Caco-2 (cell line): ENCODE data around the gene MFAP1. TPM values are rescaled to one million over a fixed set of nuclear protein-coding genes. Genes with fewer than 3 reads are reported as not detected.

Experiments used
- BruUV-seq: library from RNA; stranded (reverse); fragments of 400-500 nt; replicated peaks from 2 replicates; lab custom pipeline; 2021; lab: Mats Ljungman, UMichigan
- CTCF ChIA-PET: fragments of 300-600 bp; sonication (Branson Sonifier 250); formaldehyde crosslinking; loops from one replicate; lab custom pipeline; 2022; ENCODE audit warnings: antibody characterized with exemption; lab: Charles Lee
- POLR2A ChIA-PET: fragments of 300-600 bp; sonication (Branson Sonifier 250); formaldehyde crosslinking; loops from one replicate; lab custom pipeline; 2022; ENCODE audit warnings: antibody characterized with exemption; lab: Charles Lee
- DNase-seq, 2 experiments: peaks; one replicate each; pipeline versions ENCODE4 v3.0.0 to v3.0.0-alpha.2; 2020 to 2022
- H3K27me3 ChIP-seq: replicated peaks from 2 replicates; pipeline ENCODE4 v1.6.0; 2011; ENCODE audit warnings: low read length; ENCODE audit not compliant: control insufficient read depth, insufficient read depth
- H3K36me3 ChIP-seq: 2 replicates; pipeline ENCODE4 v1.5.1; 2011; ENCODE audit warnings: low read length; ENCODE audit not compliant: control insufficient read depth, insufficient read depth
- H3K4me1 ChIP-seq: fragments of 250-450 bp; sonication (Bioruptor Pico); 2 replicates; pipeline ENCODE4 v1.5.1; 2020; ENCODE audit warnings: mild to moderate bottlenecking
- H3K4me3 ChIP-seq: 2 replicates; pipeline ENCODE4 v1.5.1; 2011; ENCODE audit warnings: low read depth, mild to moderate bottlenecking, control low read depth, low read length
- H3K9me3 ChIP-seq: fragments of 250-450 bp; sonication (Bioruptor Pico); 2 replicates; pipeline ENCODE4 v1.5.1; 2020; ENCODE audit warnings: mild to moderate bottlenecking, moderate library complexity
- H3K27ac Mint-ChIP-seq: one replicate; pipeline ENCODE4 v1.8.0; 2022; ENCODE audit warnings: mixed read lengths; ENCODE audit not compliant: unreplicated experiment
- H3K27me3 Mint-ChIP-seq: one replicate; pipeline ENCODE4 v1.8.0; 2022; ENCODE audit warnings: mixed read lengths; ENCODE audit not compliant: insufficient read depth, unreplicated experiment
- H3K36me3 Mint-ChIP-seq: one replicate; pipeline ENCODE4 v1.8.0; 2022; ENCODE audit warnings: mild to moderate bottlenecking, mixed read lengths; ENCODE audit not compliant: insufficient read depth, unreplicated experiment
- H3K4me1 Mint-ChIP-seq: one replicate; pipeline ENCODE4 v1.8.0; 2022; ENCODE audit warnings: low read depth, mixed read lengths; ENCODE audit not compliant: unreplicated experiment
- H3K4me3 Mint-ChIP-seq: one replicate; pipeline ENCODE4 v1.8.0; 2022; ENCODE audit warnings: mild to moderate bottlenecking, moderate library complexity, mixed read lengths; ENCODE audit not compliant: unreplicated experiment
- H3K9me3 Mint-ChIP-seq: one replicate; pipeline ENCODE4 v1.8.0; 2022; ENCODE audit warnings: mixed read lengths; ENCODE audit not compliant: unreplicated experiment
- intact Hi-C: fragments of 100-400 bp; cut with micrococcal nuclease; formaldehyde crosslinking; loops from one replicate; pipeline ENCODE4 v1.10.0; 2022; ENCODE audit not compliant: unreplicated experiment
- total RNA-seq: library from RNA; stranded (reverse); gene quantifications from 2 replicates; pipeline ENCODE4 v1.2.3, GENCODE V29; 2022
- TF ChIP-seq, protein P1 (sequence below), 2 experiments: fragments of 200-600 bp in 1 of 2; IDR thresholded peaks; 1 replicate in 1 of 2; 2 replicates in 1 of 2; pipeline versions ENCODE4 v1.5.1 to v1.8.0; 2011 to 2022; ENCODE audit warnings: antibody characterized with exemption in 1 of 2, control low read depth in 1 of 2, inconsistent platforms in 1 of 2, low read depth in 1 of 2, low read length in 1 of 2, mild to moderate bottlenecking in 1 of 2, moderate library complexity in 1 of 2; ENCODE audit not compliant: insufficient read depth in 1 of 2, severe bottlenecking in 1 of 2, unreplicated experiment in 1 of 2

Gene MFAP1
- total RNA-seq, 1 experiment from 2014 or later, result 37.1 TPM

DNA sequence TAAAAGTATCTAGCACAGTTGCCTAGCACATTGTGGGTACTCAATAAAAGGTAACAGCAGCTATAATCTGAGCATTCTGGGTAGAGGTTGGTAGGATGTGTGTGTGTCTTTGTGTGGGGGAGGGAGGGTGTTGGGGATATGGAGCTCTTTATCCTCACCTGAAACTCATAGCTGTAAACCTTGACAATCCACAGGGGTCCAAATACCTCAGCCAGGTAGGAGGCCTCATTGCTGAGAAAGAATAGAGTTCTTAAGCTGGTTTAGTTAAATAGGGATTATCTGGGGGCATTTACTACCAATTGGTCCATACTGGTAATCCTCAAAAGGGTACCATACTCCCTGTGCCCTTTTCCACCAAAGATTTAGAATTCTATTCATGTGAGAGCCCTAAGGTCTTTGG, 28.5 kb downstream of the MFAP1 start:
- ChIA-PET CTCF (no interaction called here), POLR2A (interaction anchor here (0.6 kb wide), 2 partner anchors 26 to 393 kb away, joined by 3 read pairs; no protein-coding TSS in a partner anchor)
- Mint-ChIP-seq H3K4me1 (peaks cover 29% of the 10 kb centered on the region), H3K36me3 (peaks cover 74% of the 10 kb centered on the region), H3K27me3 (no peaks in the 10 kb centered on the region), H3K27ac (no peak overlapping the region), H3K9me3 (no peaks in the 10 kb centered on the region), H3K4me3 (no peak overlapping the region)
- H3K4me3 ChIP-seq, result no peak overlapping the region
- peaks cover 9% of the 10 kb centered on the region for H3K36me3 ChIP-seq
- peaks cover 24% of the 10 kb centered on the region for H3K4me1 ChIP-seq
- H3K27me3 ChIP-seq, result no peaks in the 10 kb centered on the region
- no peaks in the 10 kb centered on the region for H3K9me3 ChIP-seq
- TF ChIP-seq, protein P1, sequence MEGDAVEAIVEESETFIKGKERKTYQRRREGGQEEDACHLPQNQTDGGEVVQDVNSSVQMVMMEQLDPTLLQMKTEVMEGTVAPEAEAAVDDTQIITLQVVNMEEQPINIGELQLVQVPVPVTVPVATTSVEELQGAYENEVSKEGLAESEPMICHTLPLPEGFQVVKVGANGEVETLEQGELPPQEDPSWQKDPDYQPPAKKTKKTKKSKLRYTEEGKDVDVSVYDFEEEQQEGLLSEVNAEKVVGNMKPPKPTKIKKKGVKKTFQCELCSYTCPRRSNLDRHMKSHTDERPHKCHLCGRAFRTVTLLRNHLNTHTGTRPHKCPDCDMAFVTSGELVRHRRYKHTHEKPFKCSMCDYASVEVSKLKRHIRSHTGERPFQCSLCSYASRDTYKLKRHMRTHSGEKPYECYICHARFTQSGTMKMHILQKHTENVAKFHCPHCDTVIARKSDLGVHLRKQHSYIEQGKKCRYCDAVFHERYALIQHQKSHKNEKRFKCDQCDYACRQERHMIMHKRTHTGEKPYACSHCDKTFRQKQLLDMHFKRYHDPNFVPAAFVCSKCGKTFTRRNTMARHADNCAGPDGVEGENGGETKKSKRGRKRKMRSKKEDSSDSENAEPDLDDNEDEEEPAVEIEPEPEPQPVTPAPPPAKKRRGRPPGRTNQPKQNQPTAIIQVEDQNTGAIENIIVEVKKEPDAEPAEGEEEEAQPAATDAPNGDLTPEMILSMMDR (IDR thresholded peaks at IDR 0.05; ENCODE audit: insufficient read depth in 1 of 2, low read depth in 1 of 2, low read length in 1 of 2, severe bottlenecking in 1 of 2, unreplicated experiment in 1 of 2), result no peak
- DNase-seq, result no peak
- no TSS peak for BruUV-seq
- intact Hi-C loops, result no loop called here

DNA sequence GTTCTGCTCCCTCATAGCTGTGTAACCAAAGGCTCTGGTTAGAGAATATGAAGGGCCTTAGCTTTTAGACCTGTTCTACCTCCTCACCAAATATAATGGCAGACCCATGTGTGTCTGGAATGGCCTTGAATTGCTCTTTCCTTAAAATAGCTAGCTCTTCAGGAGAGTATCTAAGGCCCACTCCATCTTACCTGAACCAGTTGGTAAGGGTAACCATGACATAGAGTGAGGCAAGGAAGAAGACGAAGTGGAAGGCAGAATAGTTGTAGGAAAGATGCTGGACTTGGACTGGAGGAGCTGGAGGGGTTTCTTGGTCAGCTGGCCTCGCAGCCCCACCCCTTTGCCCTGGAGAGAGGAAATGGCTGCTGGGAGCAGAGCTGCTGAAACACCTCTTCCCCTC, 29.3 kb downstream of the MFAP1 start:
- Histone ChIP-seq H3K4me1 (peaks cover 23% of the 10 kb centered on the region), H3K4me3 (no peak overlapping the region), H3K27me3 (no peaks in the 10 kb centered on the region), H3K9me3 (no peaks in the 10 kb centered on the region), H3K36me3 (peaks cover 8% of the 10 kb centered on the region)
- peaks cover 66% of the 10 kb centered on the region for H3K36me3 Mint-ChIP-seq
- peaks cover 23% of the 10 kb centered on the region for H3K4me1 Mint-ChIP-seq
- ChIA-PET POLR2A (interaction anchor here (0.6 kb wide), 1 partner anchor 392 kb away, joined by 3 read pairs; no protein-coding TSS in a partner anchor), CTCF (no interaction called here)
- BruUV-seq, result no TSS peak
- no peaks in the 10 kb centered on the region for H3K9me3 Mint-ChIP-seq
- intact Hi-C loops, result no loop called here
- no peaks in the 10 kb centered on the region for H3K27me3 Mint-ChIP-seq
- no peak overlapping the region for H3K27ac Mint-ChIP-seq
- no peak overlapping the region for H3K4me3 Mint-ChIP-seq
- no peak for DNase-seq
- TF ChIP-seq, protein P1 (IDR thresholded peaks at IDR 0.05; ENCODE audit: insufficient read depth in 1 of 2, low read depth in 1 of 2, low read length in 1 of 2, severe bottlenecking in 1 of 2, unreplicated experiment in 1 of 2), result no peak

DNA sequence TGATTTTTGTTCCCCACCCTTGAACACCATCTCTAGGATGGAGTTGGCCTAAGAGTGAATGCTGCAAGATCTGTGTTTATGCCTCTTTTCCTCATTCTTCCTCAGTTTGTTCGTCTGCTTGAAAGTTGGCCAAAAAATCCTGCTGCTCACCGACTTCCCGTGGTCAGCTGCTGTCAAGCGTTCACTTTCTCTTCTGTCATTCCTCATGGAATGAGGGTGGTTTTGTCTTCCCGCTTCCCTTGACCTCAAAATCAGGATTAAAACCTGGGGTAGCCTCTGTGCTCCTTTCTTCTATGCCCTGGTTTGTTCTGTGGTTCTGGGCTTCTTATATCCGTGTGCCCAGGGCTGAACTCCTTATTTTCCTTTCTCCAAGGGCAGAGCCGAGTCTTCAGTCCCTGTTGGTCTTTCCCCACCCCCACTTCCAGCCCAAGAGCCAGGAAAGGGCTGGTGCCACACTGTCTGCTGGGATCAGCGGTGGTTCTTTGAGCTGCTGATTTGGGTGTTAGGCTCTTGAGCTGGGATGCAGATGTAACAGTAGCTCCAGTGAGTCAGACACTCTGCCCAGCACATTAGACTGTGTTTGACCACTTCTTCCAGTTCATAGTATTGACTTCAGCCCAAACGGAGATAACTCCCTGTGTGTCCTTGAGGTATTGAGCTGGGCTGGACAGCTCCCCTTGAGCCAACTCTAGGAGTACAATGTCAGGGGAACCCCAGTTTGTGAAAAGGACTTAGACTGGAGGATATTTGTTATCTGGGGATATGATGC, 30.0 kb downstream of the MFAP1 start:
- Mint-ChIP-seq H3K9me3 (no peaks in the 10 kb centered on the region), H3K4me3 (peak overlapping the region; percentile 98), H3K36me3 (peaks cover 59% of the 10 kb centered on the region), H3K27me3 (no peaks in the 10 kb centered on the region), H3K4me1 (peaks cover 19% of the 10 kb centered on the region), H3K27ac (no peak overlapping the region)
- no TSS peak for BruUV-seq
- ChIA-PET POLR2A (no interaction called here), CTCF (no interaction called here)
- no peak overlapping the region for H3K4me3 ChIP-seq
- H3K36me3 ChIP-seq, result peaks cover 7% of the 10 kb centered on the region
- TF ChIP-seq, protein P1 (IDR thresholded peaks at IDR 0.05; ENCODE audit: insufficient read depth in 1 of 2, low read depth in 1 of 2, low read length in 1 of 2, severe bottlenecking in 1 of 2, unreplicated experiment in 1 of 2), result no peak
- H3K4me1 ChIP-seq, result peaks cover 19% of the 10 kb centered on the region
- DNase-seq, result no peak
- no peaks in the 10 kb centered on the region for H3K9me3 ChIP-seq
- H3K27me3 ChIP-seq, result no peaks in the 10 kb centered on the region
- intact Hi-C loops, result no loop called here
